Sigmoid colon (tissue), 7 donors: ENCODE data around the gene ACTR3. TPM values are rescaled to one million over a fixed set of nuclear protein-coding genes. Genes with fewer than 3 reads are reported as not detected.

Experiments
- DNase-seq: peaks from one replicate; pipeline ENCODE4 v3.0.0-alpha.2; 2019
- H3K27ac ChIP-seq, 4 donors: fragments of 200-600 bp; sonication (generic); one replicate each; pipeline ENCODE4 v1.5.1; 2016 to 2019; ENCODE audit warnings: mild to moderate bottlenecking in 1 of 4
- H3K27me3 ChIP-seq, 3 donors: fragments of 200-600 bp; sonication (generic); one replicate each; pipeline ENCODE4 v1.5.1; 2019; ENCODE audit warnings: mild to moderate bottlenecking in 1 of 3
- H3K36me3 ChIP-seq, 4 donors: fragments of 200-600 bp; sonication (generic); one replicate each; pipeline ENCODE4 v1.5.1; 2016 to 2019
- H3K4me1 ChIP-seq, 4 donors: fragments of 200-600 bp; sonication (generic); one replicate each; pipeline ENCODE4 v1.5.1; 2017 to 2019
- H3K4me3 ChIP-seq, 4 donors: fragments of 200-600 bp; sonication (generic); one replicate each; pipeline ENCODE4 v1.5.1; 2017 to 2019; ENCODE audit warnings: mild to moderate bottlenecking in 2 of 4, moderate library complexity in 1 of 4
- H3K9me3 ChIP-seq, 4 donors: fragments of 200-600 bp in 3 of 4; sonication (generic) in 3 of 4; one replicate each; pipeline versions ENCODE4 v1.5.1 to v1.6.1; 2013 to 2019
- CTCF ChIP-seq, 4 experiments: fragments of 450-650 bp in 3 of 4; fragments of 200-600 bp in 1 of 4; IDR thresholded peaks; one replicate each; pipeline ENCODE4 v1.5.1; 2016 to 2019; ENCODE audit warnings: antibody characterized with exemption in 4 of 4, mild to moderate bottlenecking in 3 of 4, moderate library complexity in 2 of 4
- EP300 ChIP-seq, 4 donors: sonication (generic); formaldehyde crosslinking; IDR thresholded peaks; one replicate each; pipeline ENCODE4 v1.6.1; 2017; ENCODE audit warnings: antibody characterized with exemption in 4 of 4
- POLR2A ChIP-seq, 2 donors: fragments of 450-650 bp; IDR thresholded peaks; one replicate each; pipeline ENCODE4 v1.6.1; 2016; ENCODE audit warnings: antibody characterized with exemption in 2 of 2, mild to moderate bottlenecking in 2 of 2, moderate library complexity in 2 of 2
- POLR2AphosphoS5 ChIP-seq, 4 donors: sonication (generic); formaldehyde crosslinking; IDR thresholded peaks; one replicate each; pipeline ENCODE4 v1.6.1; 2017; ENCODE audit warnings: antibody characterized with exemption in 4 of 4
- WGBS, 2 donors: extraction: QIAGEN DNeasy Blood & Tissue Kit; methylation state at CpG; one replicate each; pipeline ENCODE4 v1.1.7; 2013; 5-methylcytosine and 5-hydroxymethylcytosine counted together
- intact Hi-C: fragments of 100-400 bp; cut with DNase I; formaldehyde crosslinking; loops from one replicate; pipeline ENCODE4 v1.15.1; 2023
- polyA plus RNA-seq, 3 donors: library from polyadenylated mRNA; stranded (reverse); fragments of 200-250 nt; gene quantifications; one replicate each; pipeline ENCODE4 v1.2.3, GENCODE V29; 2013
- total RNA-seq, 4 donors: library from RNA; depleted of rRNA; stranded (reverse); fragments of >200 nt; gene quantifications; one replicate each; pipeline ENCODE4 v1.1.0, GENCODE V29; 2016
- donor health status: healthy with polysubstance abuse.
- donor health status: Bipolar disorder and iron deficiency.
- donor health status: healthy.

Gene ACTR3
- total and polyA plus RNA-seq, 7 donors, result 108 to 178 (median 147) TPM

- H3K36me3 ChIP-seq, result no peaks in the 10 kb centered on the region
- intact Hi-C loops, result no loop called here
- no peaks in the 10 kb centered on the region for H3K27me3 ChIP-seq
- H3K9me3 ChIP-seq, result no peaks in the 10 kb centered on the region
- no peaks in the 10 kb centered on the region for H3K4me1 ChIP-seq
- no peak overlapping the region for H3K27ac ChIP-seq
- DNase-seq, result no peak
- TF ChIP-seq EP300 (IDR thresholded peaks at IDR 0.05), result no peak
- TF ChIP-seq POLR2A (IDR thresholded peaks at IDR 0.05), result no peak
- no peak for TF ChIP-seq POLR2AphosphoS5 (IDR thresholded peaks at IDR 0.05)
- no peak for TF ChIP-seq CTCF (IDR thresholded peaks at IDR 0.05)
- no peak overlapping the region for H3K4me3 ChIP-seq
- 22 to 65% methylated on average over 3 of the region's 3 CpGs for WGBS, 2 donors
Observed at GRCh38 chr2:114006460-114006859, 116.6 kb downstream of the ACTR3 start.

GRCh38 chr2:114007436-114007835 lies 117.5 kb downstream of the ACTR3 start:
- TF ChIP-seq EP300 (IDR thresholded peaks at IDR 0.05) (no peak), POLR2A (IDR thresholded peaks at IDR 0.05) (no peak), POLR2AphosphoS5 (IDR thresholded peaks at IDR 0.05) (no peak)
- WGBS, 2 donors, result 93 to 98% methylated on average over 3 of the region's 3 CpGs
- Histone ChIP-seq H3K4me1 (no peaks in the 10 kb centered on the region), H3K36me3 (no peaks in the 10 kb centered on the region), H3K27ac (no peak overlapping the region), H3K27me3 (no peaks in the 10 kb centered on the region), H3K4me3 (no peak overlapping the region), H3K9me3 (no peaks in the 10 kb centered on the region)
- DNase-seq, result no peak
- intact Hi-C loops, result no loop called here

GRCh38 chr2:114008720-114009119 lies 118.8 kb downstream of the ACTR3 start:
- Histone ChIP-seq H3K27me3 (no peaks in the 10 kb centered on the region), H3K36me3 (no peaks in the 10 kb centered on the region), H3K27ac (no peak overlapping the region), H3K4me3 (no peak overlapping the region), H3K4me1 (no peaks in the 10 kb centered on the region), H3K9me3 (no peaks in the 10 kb centered on the region)
- 82 to 87% methylated on average over 4 of the region's 4 CpGs for WGBS, 2 donors
- intact Hi-C loops, result no loop called here
- DNase-seq, result no peak
- TF ChIP-seq EP300 (IDR thresholded peaks at IDR 0.05) (no peak), POLR2A (IDR thresholded peaks at IDR 0.05) (no peak), POLR2AphosphoS5 (IDR thresholded peaks at IDR 0.05) (no peak), CTCF (IDR thresholded peaks at IDR 0.05) (no peak)

DNA sequence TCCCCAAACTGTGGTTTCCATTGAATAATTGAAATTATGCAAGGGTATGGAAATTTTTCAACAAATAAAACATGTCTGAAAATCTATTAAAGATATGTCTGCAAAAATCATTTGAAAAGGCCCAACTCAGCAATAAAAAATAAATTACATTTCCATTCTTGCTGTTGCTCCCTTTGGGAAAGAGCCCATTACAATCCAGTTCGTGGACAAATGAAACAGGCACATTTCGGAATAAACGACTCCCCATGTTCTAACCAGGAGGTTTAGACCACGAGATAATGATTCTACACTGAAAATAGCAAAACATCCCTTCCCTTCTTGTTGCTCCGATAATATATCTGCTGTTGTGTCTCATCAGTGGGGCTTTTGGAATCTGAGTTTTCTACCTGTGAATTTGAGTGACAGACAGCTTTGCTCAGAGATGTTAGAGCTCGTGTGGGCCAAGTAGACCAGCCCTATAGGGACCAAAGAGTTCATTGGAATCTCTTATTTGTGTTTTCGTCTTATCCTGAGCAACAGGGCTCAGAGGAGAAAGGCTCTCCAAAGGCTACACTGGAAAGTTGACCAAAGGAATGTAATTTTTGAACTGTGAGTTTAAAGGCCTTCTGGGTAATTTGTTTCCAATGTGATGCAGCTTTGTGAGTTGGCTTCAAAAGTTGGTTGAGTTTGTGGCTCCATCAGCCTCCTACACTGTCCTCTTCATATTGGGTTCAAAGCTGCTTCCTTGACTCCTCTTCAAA lies 119.5 kb downstream of the ACTR3 start:
- no peaks in the 10 kb centered on the region for H3K36me3 ChIP-seq
- no peak overlapping the region for H3K27ac ChIP-seq
- no peak for DNase-seq
- H3K9me3 ChIP-seq, result no peaks in the 10 kb centered on the region
- H3K27me3 ChIP-seq, result no peaks in the 10 kb centered on the region
- H3K4me1 ChIP-seq, result no peaks in the 10 kb centered on the region
- 84 to 90% methylated on average over 7 of the region's 7 CpGs for WGBS, 2 donors
- TF ChIP-seq EP300 (IDR thresholded peaks at IDR 0.05) (no peak), CTCF (IDR thresholded peaks at IDR 0.05) (no peak), POLR2A (IDR thresholded peaks at IDR 0.05) (no peak), POLR2AphosphoS5 (IDR thresholded peaks at IDR 0.05) (no peak)
- no peak overlapping the region for H3K4me3 ChIP-seq
- intact Hi-C loops, result no loop called here

DNA sequence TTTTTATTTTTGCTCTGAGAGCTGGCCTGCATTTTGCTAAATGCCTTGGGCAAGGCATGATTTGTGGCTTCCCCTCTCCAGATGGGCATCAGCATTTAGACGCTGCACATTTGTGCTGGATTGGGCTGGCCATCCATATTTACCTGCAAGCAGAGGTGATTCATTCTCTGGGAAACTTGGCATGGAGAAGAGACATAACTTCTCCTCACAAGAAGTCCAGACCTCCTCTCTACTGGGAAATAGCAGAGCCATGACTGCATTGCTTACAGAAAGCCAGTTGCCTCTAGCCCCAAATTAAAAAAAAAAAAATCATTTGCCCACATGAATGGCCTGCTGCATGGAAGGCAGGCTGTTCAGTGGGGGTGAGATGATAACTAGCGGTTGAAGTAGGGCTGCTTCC lies 120.1 kb downstream of the ACTR3 start:
- intact Hi-C loops, result no loop called here
- TF ChIP-seq POLR2AphosphoS5 (IDR thresholded peaks at IDR 0.05), result no peak
- no peak for TF ChIP-seq POLR2A (IDR thresholded peaks at IDR 0.05)
- no peak for TF ChIP-seq CTCF (IDR thresholded peaks at IDR 0.05)
- TF ChIP-seq EP300 (IDR thresholded peaks at IDR 0.05), result no peak
- WGBS, 2 donors, result 87 to 90% methylated on average over 2 of the region's 2 CpGs

More for the DNA sequence above, 120.1 kb downstream of the ACTR3 start:
- Histone ChIP-seq H3K4me3 (no peak overlapping the region), H3K36me3 (no peaks in the 10 kb centered on the region), H3K27me3 (no peaks in the 10 kb centered on the region), H3K4me1 (no peaks in the 10 kb centered on the region), H3K27ac (no peak overlapping the region), H3K9me3 (no peaks in the 10 kb centered on the region)
- no peak for DNase-seq
